NCI-H446 treated with DMSO at 0.1 percent for 48 hours (cell line): ENCODE measurements around the gene HDAC4.

Experiments
- DNase-seq: peaks from one replicate; lab custom pipeline; 2025; lab: John Stamatoyannopoulos, UW

Gene HDAC4

DNA sequence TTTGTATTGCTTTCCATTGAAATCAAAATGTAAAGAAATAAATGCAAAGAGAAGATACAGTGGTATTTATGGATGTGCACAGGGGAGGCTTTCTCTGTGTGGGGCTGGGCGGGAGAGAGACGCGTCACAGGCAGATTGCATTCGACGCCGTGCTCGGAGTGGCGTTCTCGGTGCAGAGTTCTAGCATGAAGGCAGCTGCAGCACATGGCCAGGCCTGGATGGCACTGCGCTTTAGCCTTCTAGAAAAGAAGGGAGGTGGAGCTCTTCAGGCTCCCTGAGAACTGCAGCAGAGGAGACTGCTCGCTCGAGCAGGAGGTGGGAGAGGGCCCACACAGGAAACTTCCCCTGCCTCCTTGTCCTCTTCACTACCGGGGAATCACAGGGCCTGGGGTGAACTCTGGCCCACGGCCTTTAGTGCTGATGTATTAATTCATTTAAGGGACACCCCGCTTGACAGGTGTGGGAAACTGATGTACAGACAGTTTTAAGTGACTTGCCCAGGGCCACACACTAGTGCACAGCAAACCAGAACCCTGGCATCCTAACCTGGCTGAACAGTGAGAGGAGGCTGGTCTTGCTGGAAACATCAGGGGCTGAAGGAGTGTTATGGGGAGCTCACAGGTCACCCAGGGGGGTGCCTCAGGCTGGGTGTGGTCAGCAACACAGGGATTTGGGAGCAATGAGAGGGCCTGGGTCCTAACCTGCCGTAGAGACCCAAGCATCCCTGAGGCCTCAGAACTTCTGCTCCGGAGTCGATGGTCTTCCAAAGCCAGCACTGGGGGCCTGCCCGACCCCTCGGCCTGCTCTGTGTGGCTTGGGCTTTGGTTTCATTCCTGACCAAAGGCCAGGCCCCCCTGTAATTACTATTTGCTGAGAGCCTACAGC, 199.9 kb downstream of the HDAC4 start:
- DNase-seq = no peak

DNA sequence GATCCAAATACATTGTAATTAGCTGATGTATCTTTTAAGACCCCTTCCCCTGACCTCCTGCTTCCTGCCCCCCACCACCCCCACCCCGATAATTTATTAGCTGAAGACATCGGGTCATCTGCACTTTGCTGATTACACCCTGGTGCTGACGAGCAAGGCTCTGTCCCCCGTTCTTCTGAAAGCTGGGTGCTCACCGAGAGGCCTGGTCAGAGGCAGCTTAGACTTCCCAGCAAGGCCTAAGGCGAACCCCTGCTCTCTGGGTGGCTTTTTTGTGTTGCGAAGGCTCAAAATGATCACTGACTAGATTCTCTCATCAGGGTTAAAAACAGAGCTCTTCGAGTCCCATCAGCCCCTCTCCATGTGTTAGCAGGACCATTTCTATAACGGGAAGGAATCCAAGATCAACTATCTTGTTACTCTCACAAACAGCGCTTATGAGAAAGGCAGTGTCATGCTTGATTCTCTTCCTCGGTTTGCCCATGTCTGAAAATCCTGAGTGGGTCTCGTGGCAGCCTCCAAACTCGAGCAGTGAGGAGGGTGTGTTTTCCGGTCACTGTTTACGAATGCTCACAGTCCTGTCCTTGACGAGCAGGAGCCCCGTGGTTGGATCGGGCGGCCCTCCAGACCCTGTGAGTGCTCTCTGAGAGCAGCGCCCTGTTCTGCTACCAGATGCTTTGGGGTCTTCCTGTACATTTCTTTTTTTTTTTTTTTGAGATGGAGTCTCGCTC, 201.6 kb downstream of the HDAC4 start:
- DNase-seq = no peak

DNA sequence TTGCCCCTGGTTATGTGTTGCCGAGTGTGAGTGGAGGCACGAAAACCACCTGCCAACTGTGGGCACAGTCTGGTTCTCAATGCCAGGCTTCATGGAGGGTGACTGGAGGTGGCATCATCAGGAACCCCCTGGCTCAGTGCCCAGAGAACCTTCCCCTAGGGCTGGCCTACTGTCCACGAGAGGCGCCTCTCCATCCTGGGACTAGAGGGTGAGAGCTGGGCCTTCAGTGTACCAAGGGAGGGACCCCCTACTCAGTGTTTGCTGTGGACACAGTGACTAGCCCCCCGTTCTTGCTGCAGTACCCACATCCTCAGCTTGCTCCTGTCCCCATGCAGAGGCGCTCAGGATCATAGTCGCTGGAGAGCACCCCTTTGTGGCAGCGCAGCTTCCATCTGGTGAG, 202.6 kb downstream of the HDAC4 start:
- DNase-seq = no peak

DNA sequence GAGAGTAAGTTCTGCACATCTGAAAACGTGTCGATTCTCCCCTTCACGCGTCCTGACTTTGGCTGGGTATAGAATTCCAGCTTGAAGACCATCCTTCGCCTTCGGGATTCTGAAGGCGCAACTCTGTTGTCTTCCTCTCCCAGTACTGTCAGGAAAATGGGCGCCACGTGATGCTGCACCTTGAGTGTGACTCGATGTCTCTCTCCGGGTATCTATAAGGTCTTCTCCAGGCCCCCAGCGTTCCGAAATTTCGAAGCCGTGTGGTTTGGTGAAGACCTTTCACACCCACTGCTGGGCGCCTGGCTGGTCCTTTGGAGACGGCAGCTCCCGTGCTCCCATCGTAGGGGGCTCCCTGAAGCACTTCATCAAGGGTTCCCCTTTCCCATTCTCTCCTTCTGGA, 203.7 kb downstream of the HDAC4 start:
- no peak for DNase-seq

DNA sequence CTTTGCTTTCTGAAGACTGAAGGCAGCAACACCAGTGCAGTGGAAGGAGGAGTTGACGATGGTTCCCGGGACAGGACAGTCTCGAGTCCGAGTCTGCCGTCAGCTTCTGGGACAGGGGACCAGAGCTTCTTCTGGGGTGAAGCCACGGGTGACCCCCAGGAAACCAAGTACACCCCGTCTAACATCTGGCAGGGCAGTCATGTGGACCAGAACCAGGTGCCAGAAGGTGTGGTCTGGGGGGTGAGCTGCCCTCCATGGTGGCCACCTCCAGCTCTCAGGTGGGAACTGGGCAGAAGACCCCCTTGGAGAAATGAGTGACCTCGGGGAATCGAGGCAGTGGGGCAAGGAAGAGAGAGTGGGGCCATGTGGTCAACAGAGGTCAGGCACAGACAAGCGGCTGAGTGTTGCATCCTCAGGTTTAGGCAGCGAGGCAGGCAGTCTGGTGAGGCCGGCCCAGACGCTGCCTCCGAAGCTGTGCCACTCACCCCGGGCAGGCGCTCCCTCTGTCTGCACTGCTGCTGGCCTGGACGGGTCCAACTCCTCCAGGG, 204.3 kb downstream of the HDAC4 start:
- DNase-seq = no peak

DNA sequence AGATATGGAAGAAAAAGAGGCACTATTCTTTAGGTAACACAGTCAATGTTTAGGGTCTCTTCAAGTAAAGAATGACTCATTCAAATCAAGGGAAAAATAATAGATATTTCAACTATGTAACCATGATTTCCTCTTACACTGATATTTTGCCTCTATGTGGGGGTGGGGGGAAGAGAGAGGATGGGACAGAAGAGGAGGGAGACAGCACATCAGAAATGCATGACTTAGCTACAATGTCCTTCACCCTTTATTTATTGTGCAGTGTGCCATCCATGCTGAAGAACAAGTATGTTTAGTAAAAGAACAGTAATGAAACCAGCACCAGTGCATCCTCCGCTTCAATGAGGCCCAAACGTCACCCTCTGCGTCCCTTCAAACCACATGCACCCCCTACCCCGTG, 204.8 kb downstream of the HDAC4 start:
- DNase-seq = no peak

DNA sequence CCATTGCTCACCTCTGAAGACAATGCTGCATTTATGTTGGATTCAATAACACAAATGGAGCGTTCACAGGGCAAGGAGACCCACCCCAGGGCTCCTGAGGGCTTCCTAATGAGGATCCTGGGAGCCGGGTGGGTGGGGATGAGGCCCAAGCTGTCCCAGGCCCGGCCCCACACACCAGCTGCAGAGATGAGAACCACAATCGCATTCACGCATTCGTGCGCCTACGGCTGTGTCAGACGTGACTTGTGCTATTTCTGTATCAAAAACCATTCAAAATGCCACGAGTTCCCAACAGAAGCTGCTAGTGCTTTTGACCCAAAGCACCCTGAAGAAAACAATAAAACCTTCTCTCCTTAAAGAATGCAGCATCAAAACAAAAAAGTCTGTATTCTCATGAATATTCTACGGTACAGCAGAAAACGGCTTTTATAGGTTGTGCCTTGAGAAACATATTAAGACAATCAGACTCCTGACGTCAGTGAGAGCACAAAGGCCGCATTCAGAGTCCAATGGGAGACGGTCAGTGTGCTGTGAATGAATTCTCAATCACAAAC, 205.4 kb downstream of the HDAC4 start:
- DNase-seq = no peak

DNA sequence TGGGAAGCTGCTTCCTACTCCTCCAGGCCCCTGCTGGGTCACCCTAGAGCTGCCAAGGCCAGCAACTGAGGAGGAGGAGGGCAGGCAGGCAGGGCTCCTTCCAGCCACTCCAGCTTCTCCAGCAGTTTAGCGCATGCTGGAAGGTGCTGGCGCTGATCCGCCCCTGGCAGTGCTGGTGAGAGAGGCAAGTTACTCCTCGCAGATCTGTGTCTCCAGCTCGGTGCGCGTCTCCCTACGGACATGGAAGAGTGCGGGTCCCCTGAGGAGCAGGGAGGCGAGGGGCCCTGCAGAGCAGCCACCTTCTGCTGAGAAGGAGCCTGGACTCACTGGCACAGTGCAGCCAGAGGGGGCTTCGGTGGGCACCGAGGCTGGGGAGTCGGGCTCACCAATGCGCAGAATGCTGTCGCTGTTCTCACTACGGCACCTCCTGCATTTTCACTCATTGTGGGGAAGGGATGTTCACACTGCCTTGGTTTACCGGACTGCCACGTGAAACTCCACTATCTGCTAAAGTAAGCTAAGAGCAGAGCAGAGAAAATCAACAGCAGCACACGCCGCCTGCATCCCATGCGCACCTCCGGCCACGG, 206.0 kb downstream of the HDAC4 start:
- no peak for DNase-seq

DNA sequence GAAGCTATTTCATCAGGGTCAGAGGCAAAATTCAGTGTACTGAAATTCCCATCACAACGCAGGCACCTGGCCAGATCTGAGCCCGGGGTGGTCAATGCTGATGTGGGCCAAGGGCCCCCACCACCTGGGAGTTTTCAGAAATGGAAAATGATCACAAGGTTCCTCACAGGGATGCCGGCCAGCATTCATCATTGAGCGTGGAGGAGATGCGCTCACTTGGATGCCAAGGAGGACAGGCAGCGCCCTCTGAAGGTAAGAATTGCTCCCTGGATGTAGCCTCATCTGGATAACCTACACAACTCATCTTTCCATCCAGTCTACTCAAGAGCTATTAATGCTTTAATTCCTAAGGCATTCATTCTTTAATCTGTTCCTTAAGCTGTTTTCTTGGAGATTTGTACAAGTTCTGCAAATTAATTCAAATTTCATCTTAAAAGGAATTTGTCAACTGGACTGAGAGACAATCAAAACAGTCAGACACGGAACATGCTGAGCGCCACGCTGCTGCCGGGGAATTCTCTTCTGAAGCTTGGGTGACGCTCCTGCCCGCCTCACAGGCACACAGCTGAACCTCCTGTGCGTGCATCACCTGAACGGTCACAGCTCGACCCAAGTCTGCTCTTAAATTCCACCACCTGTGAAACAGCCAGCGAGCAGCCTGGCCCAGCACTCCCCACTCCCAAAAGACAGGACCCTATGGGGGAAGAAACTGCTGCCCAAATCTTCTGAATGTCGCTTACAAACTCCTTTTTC, 206.7 kb downstream of the HDAC4 start:
- no peak for DNase-seq

- DNase-seq = no peak
Measured at GRCh38 chr2:239193401-239193811, 207.4 kb downstream of the HDAC4 start.

DNA sequence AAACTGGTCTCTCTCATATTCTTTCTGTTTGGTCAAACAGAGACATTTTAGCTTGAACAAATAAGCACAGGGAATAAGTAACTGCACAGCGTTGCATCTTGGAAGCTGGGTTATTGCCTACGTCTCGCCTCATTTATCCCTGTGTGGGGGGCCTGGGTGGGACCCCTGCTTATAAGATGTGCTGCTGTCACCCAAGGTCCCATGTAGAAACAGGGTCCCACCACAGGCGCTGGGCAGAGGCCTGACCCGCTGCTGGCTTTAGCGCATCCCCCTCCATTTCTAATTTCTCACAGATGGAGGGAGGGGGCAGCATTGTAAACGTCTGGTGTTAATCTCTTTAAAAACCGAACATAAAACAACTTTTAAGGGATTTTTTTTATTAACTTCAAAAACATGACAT, 207.8 kb downstream of the HDAC4 start:
- DNase-seq = no peak

GRCh38 chr2:239192456-239192855, 208.4 kb downstream of the HDAC4 start:
- no peak for DNase-seq

GRCh38 chr2:239190921-239191885, 209.6 kb downstream of the HDAC4 start:
- DNase-seq = no peak

DNA sequence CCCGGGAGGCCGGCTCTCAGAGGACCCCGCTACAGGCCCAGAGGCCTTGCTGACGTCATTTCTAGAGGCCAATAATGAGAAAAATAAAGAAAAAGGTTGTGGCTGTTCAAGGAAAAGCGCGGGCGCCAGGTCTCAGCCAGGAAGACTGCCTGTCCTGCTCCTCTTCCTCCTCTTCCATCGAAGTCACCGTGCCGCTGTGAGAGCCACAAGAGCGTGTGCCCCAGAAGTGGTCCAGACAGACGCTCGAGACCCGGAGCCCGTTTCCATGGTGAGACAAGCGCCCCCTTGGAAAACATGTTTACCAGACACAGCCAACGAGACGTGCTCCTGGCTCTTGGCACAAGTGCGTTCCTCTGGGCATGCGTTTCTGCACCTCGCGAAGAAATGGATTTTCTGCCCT, 210.5 kb downstream of the HDAC4 start:
- DNase-seq = no peak

GRCh38 chr2:239189711-239190131, 211.1 kb downstream of the HDAC4 start:
- DNase-seq = no peak

GRCh38 chr2:239188536-239188935, 212.3 kb downstream of the HDAC4 start:
- DNase-seq = no peak

- no peak for DNase-seq
Measured at GRCh38 chr2:239187464-239188253, 213.2 kb downstream of the HDAC4 start.

DNA sequence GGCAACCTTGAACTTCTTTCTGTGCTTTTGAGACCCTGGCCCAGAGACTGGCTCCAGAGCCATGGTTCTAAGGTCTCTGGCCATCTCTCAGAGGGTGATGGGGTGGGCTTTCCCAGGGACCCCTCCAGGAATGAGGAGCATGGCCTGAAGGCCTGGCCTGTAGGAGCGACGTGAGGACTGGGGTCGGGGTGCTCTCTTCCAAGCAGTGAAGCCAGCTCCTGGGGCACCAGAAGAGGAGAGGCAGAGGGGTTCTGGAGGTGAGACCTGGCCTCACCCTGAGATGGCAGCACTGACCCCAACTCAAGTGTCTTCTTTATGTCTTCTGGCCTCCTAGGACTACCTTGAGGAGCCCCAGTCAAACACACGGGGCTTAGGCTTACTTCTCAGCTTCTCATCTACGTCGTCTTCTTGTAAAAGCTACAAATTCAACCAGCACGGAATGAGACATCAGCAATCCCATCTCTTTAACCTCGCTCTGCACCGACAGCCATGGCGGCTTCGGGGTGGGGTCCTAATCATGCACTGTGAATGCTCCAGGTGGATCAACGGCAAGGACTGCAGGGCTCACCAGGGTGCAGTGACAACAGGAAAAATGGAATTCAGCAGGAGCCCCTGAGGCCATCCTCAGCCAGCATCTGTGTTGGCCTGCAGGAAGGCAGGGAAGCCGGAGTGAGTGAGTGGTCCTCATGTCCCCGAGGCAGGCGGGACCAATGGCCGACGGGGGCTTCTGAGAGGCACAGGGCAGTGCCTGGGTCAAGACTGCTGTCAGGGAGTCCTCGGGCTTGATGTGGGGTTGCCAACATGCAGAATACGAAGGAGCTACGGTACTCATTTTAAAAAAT, 214.1 kb downstream of the HDAC4 start:
- DNase-seq = no peak
